Measurements from ENCODE around the gene TFRC.
"Not testable (repeated sequence)": the region's sequence is repeated elsewhere in the genome, so short reads cannot be mapped to it uniquely, and the experiment has no call there.

The TFRC gene

DNA sequence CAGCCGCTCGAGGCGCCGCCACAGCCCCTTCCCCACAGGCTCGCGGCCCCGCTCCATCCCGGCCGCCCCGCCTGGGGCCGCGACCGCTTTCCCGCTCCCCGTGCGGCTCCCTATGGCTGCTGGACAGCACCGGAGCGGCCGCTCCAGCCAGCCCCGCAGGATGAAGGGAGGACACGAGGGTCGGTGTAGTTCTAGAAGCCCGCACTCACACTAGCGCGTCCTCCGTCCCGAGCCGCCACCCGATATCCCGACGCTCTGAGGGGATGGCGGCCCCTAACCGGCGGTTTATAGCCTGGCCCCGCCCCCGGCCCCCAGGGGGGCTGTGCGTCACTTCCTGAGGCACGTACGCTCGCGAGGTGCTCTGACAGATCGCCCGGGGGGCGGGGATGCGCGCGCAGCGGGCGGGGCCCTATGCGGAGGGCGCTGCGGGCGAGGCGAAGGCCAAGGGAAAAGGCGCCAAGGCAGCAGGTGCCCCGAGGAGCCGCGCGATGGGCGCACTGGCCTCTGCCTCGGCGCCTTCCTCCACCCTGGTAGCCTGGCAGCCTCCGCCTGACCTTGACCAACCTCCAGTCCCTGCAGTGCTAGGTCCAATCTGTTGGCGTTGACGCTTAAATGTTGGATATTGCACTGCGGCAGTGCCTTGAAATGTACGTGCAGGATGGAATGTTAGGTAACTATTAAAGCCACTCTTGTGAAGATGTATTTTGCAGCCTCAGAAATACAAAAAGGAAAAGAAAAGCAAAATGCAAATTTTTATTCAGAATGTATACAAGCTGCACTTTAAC is at the start of gene TFRC:
Gene TFRC (minus strand): TSS at position 257 of the 785 bp plus-strand sequence. CDS start 4,991 bp downstream, outside the sequence.
- DNase-seq: peak; percentile 93 to 97

DNA sequence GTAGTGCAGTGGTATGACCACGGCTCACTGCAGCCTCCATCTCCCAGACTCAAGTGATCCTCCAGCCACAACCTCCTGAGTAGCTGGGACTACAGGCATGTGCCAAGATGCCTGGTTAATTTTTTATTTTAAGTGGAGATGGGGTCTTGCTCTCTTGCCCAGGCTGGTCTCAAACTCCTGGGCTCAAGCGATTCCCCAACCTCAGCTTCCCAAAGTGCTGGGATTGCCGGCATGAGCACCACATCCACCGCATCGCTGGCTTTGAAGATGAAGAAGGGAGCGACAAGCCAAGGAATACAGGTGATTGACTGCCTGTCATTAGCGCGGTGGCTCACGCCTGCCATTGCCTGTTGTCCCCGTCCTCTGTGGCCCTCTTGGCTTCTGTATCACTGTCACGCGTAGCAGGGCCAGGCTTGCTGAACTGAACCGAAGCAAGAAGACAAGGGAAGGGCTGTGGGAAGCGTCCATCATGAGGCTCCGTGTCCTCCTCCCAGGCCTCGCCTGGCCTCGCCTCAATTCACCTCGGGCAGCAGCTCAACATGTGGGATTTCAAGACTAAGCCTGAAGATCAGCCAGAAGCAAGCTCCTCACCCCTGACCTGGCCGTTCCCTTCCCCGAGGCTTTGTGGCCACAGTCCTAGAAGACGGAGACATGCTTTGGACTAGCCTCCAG is 46.4 kb upstream of the TFRC start:
- no peak for DNase-seq

DNA sequence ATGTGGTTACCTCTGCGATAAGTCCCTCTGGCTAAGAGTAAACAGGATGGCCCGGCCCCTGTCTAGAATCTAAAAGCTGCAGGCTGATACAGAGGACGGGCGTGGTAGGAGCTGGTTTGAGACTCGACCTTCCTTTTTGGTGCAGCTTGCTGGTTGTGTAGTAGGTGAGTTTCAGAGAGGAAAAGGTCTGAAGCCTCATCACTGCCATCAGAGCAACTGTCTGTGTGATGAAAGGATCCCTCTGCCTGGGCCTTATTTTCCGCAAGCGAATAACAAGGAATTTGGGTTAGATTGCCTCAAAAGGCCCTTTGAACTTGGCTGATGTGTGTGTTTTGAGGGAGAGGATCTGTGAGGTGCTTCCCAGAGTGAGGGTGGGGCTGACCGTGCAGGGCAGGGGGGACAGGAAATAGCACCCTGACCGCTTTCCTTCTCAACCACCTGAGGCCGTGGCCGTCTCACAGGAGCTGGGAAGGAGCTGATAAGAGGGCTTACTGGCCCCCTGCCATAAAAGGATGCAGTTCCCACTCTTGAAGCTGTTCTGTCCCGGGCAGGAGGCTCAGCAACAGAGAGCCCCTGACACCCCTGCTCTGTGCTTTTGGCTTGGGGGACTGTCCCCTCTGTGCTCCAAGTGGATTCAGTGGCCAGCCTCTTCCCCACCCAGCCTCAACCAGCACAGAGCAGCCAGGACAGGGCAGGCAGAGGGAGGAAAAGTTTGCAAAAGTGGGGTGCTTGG is 45.6 kb upstream of the TFRC start:
- no peak for DNase-seq

DNA sequence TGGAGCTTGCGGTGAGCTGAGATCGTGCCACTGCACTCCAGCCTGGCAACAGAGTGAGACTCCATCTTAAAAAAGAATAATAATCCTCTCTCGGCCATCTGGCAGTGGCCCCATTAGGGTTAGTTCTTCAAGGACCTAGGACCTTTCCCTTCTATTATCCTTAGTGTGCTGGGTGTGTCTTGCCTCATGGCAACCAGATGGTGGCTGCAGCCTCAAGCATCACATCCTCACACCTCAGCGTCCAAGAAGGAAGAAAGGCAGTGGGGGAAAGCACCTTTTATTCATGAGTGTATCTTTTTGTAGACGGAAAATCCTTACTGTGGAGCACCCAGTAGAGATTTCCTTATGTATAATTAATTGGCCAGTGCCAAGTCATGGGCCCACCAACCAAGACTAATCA is 42.7 kb upstream of the TFRC start:
- DNase-seq: no peak

GRCh38 chr3:196122688-196123046 is 40.8 kb upstream of the TFRC start:
- no peak for DNase-seq

GRCh38 chr3:196122021-196122687 is 40.3 kb upstream of the TFRC start:
- no peak for DNase-seq

DNA sequence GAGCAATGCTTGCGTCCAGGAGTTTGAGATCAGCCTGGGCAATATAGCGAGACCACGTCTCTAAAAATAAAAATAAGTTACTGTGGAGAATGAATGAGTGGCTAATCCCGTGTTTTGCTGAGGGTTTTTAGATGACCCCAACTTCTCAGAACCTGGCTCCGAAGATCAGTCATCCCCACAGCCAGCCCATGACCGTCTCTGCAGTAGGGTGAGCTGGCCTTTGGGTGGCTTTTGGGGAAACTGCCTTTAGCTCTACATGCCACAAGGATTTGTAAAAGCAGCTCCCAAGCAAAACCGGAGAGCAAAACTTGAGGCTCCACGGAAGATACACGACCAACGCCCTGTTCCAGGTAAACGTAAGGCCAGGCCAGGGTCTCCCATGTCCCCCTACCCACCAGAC is 39.2 kb upstream of the TFRC start:
- DNase-seq: no peak

- no peak for DNase-seq
These were observed 38.5 kb upstream of the TFRC start for GRCh38 chr3:196120291-196120951.

DNA sequence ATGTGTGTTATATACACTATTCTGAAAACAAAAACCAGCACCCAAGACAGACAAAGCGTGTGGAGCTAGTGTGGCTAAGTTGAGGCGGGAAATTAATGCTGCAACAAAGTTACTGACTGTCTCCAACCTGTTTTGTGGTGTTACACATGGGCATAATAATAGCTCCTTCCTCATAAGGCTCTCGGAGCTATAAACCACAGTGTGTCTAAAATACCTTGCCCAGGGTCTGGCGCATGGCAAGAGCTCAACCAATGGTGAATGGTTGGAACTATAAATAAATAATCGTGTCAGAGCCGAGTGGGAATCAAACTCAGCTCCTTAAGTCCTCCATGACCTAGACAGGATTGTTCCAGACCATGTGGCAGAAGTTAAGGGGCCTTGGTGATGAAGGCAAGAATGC is 35.9 kb upstream of the TFRC start:
- DNase-seq: no peak

DNA sequence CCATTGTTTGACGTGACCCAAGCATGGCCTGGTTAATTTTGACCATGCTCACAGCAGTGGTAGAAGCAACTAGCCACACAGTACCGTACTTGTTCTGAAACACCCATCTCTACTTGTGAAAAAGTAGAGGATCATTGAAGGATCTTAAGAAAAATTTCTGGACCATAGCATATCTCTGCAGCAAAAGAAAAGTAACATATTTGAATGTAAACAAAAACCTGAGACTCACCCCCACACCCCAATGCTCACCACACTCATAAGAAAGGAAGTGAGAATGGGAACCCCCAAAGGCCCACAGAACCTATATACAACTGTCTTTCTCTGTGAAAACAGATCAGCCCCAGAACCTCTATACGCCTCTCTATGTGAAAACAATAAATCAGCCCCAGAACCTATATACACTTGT is 33.8 kb upstream of the TFRC start:
- no peak for DNase-seq

DNA sequence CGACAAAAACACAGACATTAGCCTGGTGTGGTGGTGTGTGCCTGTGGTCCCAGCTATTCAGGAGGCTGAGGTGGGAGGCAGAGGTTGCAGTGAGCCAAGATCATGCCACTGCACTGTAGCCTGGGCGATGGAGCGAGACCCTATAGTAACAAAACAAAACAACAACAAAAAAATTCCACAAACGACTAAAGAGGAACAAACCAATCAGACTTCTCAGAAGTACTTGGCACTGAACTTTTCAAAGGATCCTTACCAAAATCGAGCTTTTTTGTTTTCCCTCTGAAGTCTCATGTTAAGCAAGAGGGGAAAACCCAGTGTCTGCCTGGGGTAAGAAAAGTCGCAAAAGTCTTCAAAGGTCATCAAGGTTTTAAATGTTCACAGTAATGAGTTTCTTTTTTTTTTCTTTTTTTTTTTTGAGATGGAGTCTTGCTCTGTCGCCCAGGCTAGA is 30.1 kb upstream of the TFRC start:
- DNase-seq: no peak

DNA sequence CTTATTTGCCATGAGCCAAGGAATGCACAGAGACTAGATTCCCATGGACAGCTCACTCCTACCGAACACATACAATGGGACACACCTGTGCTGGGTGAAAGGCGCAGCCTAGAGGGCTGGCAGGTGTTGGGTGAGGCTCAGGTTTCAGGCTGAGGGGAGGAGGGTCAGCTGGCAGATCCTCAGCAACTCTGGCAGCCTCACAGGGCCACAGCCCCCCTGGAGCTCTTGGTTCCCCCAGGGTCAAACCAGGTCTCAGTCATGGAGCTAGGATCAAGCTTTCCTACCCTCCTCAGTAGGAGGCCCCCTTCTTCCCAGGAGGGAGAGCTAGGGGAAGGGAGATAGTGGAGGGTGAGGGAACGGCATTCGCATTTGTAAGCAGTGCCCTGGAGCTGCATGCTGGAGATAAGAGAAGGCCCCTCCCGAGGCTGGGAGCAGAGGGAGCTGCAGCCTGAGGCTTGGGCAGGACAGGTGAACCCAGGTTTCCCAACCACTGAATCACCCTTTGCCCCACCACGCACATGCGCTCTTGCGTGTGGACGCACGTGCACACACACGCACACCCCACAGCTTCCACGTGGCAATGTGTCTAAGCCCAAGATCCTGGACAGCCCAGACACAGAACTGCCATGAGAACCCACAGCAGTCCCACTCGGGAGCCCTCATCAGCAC is 26.3 kb upstream of the TFRC start:
- DNase-seq: no peak

DNA sequence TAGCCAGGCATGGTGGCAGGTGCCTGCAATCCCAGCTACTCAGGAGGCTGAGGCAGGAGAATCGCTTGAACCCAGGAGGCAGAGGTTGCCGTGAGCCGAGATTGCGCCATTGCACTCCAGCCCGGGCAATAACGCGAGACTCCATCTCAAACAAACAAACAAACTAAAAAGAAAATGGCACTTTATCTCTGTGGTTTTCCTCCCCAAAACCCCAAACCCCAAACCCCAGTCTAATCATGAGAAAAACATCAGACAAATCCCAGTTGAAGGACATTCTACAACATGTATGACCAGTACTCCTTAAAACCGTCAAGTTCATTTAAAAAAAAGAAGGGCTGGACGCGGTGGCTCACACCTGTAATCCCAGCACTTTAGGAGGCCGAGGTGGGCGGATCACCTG is 22.8 kb upstream of the TFRC start:
- not testable (repeated sequence) for DNase-seq

DNA sequence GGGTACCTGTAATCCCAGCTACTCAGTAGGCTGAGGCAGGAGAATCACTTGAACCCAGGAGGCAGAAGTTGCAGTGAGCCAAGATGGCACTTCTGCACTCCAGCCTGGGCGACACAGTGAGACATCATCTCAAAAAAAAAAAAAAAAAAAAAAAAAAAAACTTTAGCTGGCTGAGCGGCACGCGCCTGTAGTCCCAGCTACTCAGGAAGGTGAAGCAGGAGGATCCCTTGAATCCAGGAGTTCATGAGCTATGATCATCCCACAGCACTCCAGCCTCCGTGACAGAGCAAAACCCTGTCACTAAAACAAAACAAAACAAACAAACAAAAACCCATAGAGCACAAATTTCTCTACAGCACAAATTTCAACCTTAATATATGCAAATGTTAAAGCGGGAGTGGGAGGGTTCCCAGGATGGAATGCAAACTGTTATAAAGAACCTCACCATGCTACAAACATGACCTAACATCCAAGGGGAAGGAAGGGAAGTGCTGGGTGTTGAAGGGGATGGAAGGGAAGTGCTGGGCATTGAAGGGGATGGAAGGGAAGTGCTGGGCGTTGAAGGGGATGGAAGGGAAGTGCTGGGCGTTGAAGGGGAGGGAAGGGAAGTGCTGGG is 16.6 kb upstream of the TFRC start:
- DNase-seq: not testable (repeated sequence)

- DNase-seq: no peak
These were observed 15.7 kb upstream of the TFRC start for GRCh38 chr3:196097373-196098154.

GRCh38 chr3:196096382-196096953 is 14.6 kb upstream of the TFRC start:
- DNase-seq: no peak

- no peak for DNase-seq
These were observed 11.6 kb upstream of the TFRC start for GRCh38 chr3:196093317-196094111.

GRCh38 chr3:196087906-196088305 is 6.0 kb upstream of the TFRC start:
- no peak for DNase-seq

- DNase-seq: no peak
These were observed 705 bp upstream of the TFRC start for GRCh38 chr3:196082619-196082971.
